B cell (primary cell): Measurements from ENCODE around the gene RAD51B.

Experiments
- CTCF ChIP-seq: fragments of 200-600 bp; IDR thresholded peaks from one replicate; pipeline ENCODE4 v1.8.0; 2022; ENCODE audit warnings: antibody characterized with exemption, mild to moderate bottlenecking
- EZH2 ChIP-seq: IDR thresholded peaks from 2 replicates; pipeline ENCODE4 v1.6.1; 2012; ENCODE audit warnings: borderline replicate concordance, low read depth, mild to moderate bottlenecking, moderate library complexity, low read length; ENCODE audit not compliant: insufficient read depth, poor library complexity, severe bottlenecking

- TF ChIP-seq CTCF (no peak), EZH2 (no peak)
These were observed 547.1 kb downstream of the RAD51B start for GRCh38 chr14:68366656-68367055.
